GM19099 (cell line): ENCODE measurements around the gene CTIF.

Experiments used
- POLR2A ChIP-seq: IDR thresholded peaks from 3 replicates; pipeline ENCODE4 v1.6.1; 2011; ENCODE audit warnings: low read depth; ENCODE audit not compliant: insufficient read length; ENCODE audit errors: extremely low read depth

Gene CTIF

GRCh38 chr18:48575658-48576456, 37.0 kb downstream of the CTIF start:
- TF ChIP-seq POLR2A, result no peak

- TF ChIP-seq POLR2A, result no peak
Measured at GRCh38 chr18:48576457-48576771, 37.6 kb downstream of the CTIF start.

GRCh38 chr18:48577478-48578190, 38.8 kb downstream of the CTIF start:
- no peak for TF ChIP-seq POLR2A

DNA sequence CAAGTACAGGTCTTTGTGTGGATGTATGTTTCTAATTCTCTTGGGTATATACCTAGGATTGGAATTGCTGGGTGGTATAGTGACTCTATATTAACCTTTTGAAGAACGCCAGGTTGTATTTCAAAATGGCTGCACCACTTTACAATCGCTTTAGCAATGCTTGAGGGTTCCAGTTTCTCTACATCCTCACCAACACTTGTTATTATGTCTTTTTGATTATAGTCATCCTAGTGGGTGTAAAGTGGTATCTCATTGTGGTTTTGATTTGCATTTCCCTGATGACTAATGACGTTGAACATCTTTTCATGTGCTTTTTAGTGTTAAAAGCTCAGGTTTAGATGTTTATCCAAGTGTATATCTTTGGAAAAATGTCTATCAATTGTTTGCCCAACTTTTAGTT, 39.5 kb downstream of the CTIF start:
- no peak for TF ChIP-seq POLR2A

- no peak for TF ChIP-seq POLR2A
Measured at GRCh38 chr18:48580066-48580465, 41.2 kb downstream of the CTIF start.

- TF ChIP-seq POLR2A, result no peak
Measured at GRCh38 chr18:48580782-48581181, 42.0 kb downstream of the CTIF start.

GRCh38 chr18:48581206-48581605, 42.4 kb downstream of the CTIF start:
- TF ChIP-seq POLR2A, result no peak

DNA sequence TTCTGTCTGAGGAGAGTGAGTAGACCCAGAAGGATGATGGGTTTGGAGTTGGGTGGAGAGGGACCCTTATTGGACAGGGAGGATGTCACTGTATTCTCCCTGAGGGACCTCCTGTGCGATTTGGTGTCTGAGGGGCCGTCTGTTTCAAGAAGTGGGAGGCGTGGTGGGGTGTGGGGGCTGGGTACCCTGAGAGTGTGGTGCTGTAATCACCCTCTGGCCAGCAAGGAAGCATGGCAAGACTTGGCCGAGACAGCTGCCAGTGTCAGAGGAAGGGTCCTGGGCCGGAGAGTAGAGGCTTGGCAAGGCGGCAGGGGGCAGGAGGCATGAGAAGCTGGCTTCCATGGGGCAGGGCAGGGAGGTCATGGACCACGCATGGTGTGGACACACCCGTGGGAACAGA, 43.1 kb downstream of the CTIF start:
- no peak for TF ChIP-seq POLR2A

DNA sequence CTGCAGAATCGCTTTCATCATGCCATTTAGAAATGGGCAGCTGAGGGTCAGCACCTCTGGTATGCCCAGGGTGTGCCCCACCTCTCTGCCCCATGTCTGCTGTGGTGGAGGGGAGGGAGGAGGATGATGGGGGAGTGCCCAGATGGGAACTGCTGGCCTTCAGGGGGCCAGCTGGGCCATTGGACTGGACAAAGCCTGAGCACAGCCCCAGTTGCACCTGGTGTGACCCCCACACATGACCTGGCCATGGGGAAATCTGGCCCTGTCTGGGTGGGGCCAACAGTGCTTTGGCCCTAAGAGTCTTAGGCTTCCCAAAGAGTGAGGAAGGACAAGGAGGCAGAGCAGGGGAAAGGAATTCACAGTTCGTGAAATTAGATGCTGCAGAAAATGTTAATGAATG, 44.1 kb downstream of the CTIF start:
- no peak for TF ChIP-seq POLR2A

GRCh38 chr18:48583573-48583972, 44.7 kb downstream of the CTIF start:
- TF ChIP-seq POLR2A, result no peak

GRCh38 chr18:48589797-48590519, 51.1 kb downstream of the CTIF start:
- TF ChIP-seq POLR2A, result no peak

GRCh38 chr18:48590678-48591077, 51.8 kb downstream of the CTIF start:
- no peak for TF ChIP-seq POLR2A

DNA sequence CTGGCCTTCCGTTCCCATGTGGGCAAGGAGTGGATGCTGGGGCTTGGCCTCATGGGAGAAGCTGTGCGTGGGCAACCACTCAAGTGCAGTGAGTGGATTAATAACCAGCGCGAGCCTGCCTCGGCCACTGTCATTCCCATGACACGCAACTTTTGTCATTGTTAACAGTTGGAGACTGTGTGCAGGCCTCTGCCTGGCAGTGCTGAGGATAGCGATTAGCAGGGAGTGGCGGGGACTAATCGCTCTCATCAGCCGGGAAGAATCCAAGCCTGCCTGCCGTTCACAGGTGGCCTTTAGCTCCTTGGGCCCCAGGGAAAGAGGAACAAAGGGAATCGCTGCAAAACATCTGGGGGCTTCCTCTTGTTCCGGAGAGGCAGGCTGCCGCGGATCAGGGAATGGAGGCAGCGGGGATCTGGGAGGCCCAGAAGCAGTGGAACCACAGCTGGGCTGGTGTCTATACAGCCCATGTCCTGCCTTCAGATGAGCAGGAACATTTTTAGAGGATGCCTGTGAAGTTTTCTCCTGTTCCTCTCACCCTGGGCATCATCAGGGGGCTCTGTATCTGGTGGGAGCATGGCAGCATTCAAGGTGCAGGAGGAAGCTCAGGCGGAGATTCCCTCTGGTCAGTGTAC, 53.8 kb downstream of the CTIF start:
- no peak for TF ChIP-seq POLR2A

DNA sequence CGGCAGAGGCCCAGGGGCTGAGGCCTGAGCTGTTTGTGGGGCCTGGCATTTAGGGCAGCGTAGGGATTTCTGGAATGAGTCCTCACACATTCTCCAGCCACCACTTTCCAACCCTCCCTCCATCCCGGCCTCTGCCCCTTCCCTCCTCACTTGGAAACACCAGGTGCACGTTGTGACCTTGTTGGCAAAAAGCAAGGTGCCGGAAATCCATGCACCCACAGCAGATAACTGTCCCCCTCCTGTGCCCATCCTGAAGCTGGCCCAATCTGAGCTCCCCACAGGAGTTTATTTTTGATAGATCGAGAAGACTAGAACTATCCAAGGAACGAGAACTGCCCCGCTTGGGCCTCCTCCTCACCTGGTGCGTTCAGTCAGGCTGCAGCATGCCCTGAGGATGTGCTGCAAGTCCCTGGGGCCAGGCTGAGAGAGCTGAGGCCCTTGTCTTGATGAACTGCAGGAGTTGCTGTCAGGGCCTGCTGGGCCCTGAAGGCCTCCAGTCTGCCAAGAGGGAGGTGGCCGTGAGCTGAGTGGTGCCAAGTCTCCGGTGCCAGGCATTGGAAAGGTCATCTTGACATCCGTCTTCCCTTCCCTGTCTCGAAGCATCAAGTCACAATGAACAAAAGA, 55.8 kb downstream of the CTIF start:
- TF ChIP-seq POLR2A, result no peak

GRCh38 chr18:48595703-48596218, 56.9 kb downstream of the CTIF start:
- no peak for TF ChIP-seq POLR2A
